GM21576 (cell line): Measurements from ENCODE around the gene BTN1A1.
"Not testable (repeated sequence)": the region's sequence is repeated elsewhere in the genome, so short reads cannot be mapped to it uniquely, and the experiment has no call there.

Experiments used
- ATAC-seq: cut with Tn5 transposase; IDR thresholded peaks from one replicate; pipeline ENCODE4 v1.9.1; 2021; ENCODE audit warnings: mild to moderate bottlenecking, moderate library complexity; ENCODE audit not compliant: unreplicated experiment

Gene BTN1A1

DNA sequence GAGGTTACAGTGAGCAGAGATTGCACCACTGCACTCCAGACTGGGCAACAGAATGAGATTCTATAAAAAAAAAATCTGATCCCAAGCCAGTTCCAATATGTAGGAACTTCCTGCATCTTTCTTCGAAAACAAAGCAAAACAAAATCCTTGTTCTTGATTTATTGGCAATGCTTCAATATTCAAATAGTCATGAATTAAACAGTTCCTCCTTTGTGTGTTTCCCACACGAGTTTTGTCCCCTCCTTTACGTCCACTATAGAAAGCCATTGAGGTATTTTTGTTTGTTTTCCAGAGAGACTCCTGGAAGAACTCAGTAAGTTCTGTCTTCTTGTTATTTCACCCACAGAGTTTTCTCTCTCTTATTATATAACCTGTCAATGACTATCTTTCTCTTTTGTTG is 7.6 kb downstream of the BTN1A1 start:
- ATAC-seq = no peak

DNA sequence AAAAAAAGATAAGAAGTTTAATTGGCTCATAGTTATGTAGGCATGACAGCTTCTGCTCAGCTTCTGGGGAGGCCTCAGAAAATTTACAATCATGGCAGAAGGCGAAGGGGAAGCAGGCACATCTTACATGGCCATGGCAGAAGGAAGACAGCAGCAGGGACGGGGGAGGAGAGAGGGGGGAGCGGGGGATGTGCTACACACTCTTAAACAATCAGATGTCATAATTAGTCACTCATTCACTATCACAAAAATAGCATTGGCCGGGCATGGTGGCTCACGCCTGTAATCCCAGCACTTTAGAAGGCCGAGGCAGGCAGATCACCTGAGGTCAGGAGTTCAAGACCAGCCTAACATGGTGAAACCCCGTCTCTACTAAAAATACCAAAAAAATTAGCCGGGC is 10.9 kb downstream of the BTN1A1 start:
- not testable (repeated sequence) for ATAC-seq

DNA sequence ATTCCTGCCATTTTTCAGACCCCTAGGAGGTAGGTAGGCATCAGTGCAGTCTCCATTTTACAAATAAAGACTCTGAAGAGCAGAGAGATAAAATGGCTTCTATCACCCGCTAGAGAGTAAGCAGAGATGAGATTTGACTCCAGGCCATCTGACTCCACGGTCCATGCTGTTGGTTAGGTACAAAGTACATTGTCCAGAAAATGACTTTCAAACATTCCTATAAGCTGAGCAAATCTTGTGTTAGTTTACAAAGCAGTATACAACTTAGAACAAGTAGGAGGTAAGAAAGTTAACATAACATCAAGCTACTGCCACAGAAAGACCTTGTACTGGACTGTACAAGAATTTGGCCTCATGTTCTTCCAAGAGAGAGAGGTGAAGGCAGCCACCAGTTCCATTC is 14.9 kb downstream of the BTN1A1 start:
- ATAC-seq = no peak

DNA sequence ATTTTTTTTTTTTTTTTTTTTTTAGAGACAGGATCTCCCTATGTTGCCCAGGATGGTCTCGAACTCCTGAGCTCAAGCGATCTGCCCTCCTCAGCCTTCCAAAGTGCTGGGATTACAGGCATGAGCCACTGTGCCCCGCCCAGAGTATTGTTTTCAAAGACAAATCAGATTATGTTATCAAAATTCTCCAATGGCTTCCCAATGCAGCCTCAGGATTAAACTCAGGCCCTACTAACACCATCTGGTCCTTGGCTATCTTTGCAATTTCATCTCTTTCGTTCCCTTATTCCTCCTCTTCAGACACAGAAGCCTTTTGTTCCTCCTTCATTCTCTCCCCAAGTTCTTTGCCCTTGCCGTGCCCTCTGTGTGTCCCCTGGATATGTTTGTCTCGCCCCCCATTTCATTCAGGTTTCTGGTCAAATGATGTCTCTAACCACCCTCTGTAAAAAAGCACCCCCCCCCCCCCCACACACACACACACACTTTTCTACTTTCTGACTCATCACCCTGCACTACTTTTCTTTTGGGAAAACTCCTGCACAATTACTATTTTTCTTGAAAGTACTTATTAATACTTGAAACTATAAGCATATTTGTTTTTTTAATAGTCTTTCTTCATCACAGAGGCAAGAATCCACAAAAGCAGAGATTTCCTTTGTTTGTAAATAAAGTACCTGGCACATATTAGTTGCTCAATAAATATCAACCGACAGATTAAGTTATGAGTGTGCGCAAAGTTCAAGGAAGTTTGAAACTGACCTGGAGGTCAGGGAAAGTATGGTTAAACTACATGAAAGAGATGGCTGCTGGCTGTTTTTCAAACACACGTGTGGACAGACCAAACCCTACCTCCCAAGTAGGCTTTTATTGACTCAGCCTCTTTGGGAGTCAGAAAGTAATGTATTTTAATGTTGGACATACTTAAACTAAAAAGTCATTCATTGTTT is 16.7 kb downstream of the BTN1A1 start:
- no peak for ATAC-seq

DNA sequence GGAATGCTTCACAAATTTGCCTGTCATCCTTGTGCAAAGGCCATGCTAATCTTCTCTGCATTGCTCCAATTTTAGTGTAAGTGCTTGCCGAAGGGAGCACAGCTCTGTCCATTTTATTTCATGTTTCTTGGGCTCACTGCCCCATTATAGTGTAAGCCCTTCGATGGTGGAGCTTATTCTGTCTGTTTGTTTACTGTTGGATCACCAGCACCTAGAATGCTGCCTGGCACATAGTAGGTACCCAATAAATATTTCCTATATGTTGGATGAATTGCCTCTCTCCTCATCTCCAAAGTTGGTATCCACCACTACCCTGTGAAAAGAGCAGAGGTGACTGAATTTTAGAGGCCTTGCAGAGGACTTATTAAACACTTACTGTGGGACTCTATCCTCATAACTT is 19.3 kb downstream of the BTN1A1 start:
- ATAC-seq = no peak

DNA sequence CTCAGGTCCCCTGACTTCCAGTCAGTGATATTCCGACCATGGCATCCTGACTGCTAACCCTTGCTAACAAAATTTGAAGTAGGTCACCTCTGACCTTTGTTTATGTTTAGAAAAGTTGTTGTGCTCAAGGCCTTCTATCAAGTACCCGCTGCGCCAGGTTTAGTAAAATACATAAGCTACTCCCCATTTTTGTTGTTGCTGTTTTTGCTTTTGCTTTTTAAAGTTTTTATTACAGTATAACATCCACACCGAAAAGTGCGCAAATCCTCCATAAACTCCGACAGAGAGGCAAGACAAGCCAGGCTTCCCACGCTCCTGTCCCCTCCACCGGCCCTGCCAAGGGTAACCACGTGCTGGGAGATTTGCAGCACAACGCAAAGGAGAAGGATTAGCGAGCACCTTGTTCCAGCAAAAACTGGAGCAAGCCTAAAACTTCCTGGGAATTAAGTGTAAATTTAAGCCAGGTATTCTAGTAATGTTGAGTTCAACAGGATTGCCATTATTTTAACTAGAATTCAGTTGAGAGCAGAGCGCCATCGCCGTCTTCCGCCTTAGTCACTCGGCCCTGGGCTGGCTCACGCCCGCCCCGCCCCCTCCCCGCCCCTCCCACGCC is 20.2 kb downstream of the BTN1A1 start:
- peak; percentile 33 for ATAC-seq

DNA sequence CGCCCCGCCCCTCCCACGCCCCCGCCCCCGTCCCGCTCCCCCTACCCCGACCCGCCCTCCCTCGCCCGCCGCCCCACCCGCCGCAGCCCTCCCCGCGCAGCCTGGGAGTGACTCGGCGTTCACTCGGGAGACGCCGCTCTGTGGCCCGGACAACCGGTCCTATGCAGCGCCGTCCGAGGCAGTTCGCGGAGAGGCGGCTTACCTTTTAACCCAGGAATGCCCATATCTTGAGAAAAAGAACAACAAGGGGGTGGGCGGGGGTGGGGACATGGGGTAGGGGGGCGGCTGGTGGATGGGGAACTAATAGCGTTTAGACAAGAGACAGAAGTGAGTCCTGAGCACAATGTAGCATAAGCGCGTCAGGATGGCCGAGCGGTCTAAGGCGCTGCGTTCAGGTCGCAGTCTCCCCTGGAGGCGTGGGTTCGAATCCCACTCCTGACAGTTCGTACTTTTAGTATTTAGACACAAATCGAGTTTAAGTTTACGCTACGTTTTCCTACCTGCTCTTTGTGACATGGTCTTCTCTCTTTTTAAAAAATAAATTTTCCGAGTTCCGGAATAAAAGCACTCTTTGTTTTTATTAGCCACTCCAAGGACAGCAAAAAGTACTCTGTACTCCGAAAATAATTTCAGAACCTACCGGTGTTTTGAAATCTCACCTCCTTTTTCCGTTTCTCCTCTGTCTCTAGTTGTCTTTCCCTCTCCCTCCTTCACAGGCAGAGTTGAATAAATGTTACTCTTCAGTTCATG is 20.9 kb downstream of the BTN1A1 start:
- ATAC-seq = peak; percentile 45

DNA sequence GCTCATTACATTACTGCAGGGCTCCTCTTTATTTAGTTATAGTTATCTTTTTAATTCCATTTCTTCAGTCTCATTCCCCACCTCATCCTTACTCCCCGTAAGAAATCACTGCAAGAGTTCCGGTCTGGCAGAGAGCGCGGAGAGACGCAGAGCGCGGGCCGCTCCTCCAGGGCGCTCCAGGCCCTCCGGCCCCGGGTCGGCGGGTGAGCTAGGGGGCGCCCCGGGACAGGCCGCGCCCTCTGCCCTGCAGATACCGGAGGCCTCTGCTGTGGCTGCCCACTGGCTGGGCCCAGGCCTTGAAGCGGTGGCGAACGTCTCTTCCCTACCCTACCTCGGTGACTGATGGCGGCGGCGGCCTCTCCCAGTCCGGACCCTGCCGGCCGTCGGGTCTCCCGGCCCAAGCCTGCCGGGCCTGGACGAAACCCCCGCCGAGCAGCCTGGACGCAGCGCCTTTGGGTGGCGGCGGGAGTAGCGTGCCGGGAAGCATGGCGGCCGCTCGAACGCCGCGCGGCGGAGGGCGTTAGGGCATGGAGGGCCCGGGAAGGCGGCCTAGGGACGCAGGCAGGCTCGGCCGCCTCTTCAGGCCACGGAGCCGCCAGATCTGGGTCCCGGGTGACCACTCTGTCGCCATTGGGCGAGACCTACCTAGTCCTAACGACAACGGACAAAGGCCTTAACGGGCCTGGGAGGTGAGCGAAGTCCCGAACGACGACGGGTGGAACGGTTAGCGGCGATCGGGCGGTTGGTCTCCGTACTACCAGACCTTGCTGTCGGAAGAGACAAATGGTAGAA is 21.7 kb downstream of the BTN1A1 start:
- peak; percentile 76 for ATAC-seq

DNA sequence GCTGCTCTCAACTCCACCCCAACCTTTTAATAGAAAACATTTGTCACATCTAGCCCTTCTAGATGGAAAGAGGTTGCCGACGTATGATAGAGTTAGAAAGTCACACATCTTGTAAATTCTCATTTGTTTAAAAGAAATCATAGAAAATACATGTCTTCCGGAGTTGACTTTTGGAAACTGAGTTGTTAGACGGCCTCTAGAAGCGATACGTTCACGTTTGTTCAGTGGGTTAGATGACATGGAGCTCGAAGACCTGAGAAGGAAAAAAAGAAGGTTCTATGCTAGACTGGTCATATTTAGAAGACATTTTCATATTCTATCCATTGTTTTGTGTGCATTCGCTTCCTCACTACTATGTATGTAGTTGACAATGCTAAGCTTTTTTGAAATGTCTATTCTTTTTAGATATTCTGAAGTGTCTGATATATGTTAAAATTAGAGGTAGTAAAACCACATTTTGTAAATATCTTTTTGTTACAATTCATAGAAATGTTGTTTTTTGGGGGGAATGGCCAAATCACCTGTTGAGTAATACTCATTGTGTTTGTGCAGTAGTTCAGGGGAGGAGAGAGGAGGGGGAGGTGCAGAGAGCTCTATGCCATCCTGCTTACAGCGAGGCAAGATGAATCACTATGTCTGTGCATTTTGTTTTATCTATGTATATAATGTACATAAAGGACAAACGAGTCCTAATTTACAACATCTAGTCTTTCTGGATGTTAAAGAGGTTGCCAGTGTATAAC is 22.6 kb downstream of the BTN1A1 start:
- ATAC-seq = not testable (repeated sequence)

DNA sequence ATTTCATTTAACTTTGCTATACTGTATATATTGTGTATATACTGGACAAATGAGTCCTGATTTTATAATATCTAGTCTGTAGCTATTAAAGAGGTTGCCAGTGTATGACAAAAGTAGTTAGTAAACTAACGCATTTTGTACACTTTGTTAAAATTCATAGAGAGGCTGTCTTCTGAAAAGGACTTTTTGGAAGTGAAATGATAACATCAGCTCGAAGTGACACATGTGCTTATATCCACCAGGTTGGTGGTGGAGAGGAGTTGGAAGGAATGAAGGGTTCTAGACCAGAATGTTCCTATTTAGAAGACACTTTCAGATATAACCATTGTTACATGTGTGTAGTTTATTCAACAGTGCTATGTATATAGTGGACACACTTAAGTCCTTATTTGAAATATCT is 24.2 kb downstream of the BTN1A1 start:
- ATAC-seq = not testable (repeated sequence)

DNA sequence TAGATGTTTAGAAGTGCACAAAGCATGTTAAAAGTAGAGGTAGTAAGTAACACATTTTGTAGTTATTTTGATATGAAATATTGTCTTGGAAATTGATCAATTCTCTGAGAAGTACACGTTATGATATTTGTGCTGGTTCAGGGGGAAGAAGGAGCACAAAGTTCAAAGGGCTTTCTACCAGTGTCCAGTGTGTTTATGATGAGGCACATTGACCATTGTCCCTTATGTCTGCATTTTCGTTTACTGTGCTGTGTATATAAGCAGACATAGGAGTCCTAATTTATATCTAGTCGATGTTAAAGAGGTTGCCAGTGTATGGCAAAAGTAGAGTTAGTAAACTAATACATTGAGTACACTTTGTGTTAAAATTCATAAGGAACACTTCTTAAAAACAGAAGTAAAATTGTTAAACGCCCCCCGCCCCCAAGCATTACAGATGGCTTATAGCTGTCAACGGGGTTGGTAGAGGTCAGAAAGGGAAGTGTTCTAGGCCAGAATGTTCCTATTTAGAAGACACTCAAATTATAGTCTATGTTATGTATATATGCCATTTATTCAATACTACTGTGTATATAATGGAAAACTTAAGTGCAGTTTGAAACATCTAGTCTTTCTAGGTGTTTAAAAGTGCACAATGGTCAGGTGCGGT is 24.7 kb downstream of the BTN1A1 start:
- no peak for ATAC-seq

DNA sequence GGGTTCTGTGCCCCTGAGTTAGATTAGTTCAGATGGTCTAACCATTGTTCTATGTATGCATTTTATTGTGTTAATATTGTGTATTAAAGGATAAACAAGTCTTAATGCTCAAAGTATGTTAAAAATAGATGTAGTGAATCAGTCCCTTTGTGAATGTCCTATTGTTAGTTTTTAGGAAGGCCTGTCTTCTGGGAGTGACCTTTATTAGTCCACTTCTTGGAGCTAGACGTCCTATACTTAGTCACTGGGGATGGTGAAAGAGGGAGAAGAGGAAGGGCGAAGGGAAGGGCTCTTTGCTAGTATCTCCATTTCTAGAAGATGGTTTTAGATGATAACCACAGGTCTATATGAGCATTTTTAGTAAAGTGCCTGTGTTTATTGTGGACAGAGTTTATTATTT is 25.7 kb downstream of the BTN1A1 start:
- ATAC-seq = no peak

DNA sequence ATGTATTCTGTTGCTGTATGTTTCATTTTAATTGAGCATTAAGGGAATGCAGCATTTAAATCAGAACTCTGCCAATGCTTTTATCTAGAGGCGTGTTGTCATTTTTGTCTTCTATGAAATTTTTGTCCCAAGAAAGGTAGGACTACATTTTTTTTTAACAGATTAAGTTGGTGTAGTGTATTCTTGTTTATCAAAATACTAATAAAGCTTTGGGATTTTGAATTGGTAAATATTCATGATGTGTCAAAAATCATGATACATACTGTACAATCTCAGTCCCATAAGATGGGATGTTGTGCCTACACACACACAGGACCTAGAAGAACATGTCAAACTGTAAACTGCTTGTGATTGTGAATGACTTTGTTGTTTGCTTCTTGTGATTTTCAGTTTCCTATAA is 26.8 kb downstream of the BTN1A1 start:
- no peak for ATAC-seq

DNA sequence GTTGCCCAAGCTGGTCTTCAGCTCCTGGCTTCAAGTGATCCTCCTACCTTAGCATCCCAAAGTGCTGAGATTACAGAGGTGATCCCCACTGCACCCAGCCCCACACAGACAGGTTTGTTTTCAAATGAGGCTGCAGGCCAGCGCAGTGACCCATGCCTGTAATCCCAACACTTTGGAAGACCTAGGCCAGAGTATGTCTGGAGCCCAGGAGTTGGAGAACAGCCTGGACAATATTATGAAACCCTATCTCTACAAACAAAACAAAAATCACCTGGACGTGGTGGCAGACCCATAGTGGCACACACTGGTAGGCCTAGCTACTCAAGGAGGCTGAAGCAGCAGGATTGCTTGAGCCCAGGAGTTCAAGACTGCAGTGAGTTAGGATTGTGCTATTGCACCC is 30.1 kb downstream of the BTN1A1 start:
- no peak for ATAC-seq

DNA sequence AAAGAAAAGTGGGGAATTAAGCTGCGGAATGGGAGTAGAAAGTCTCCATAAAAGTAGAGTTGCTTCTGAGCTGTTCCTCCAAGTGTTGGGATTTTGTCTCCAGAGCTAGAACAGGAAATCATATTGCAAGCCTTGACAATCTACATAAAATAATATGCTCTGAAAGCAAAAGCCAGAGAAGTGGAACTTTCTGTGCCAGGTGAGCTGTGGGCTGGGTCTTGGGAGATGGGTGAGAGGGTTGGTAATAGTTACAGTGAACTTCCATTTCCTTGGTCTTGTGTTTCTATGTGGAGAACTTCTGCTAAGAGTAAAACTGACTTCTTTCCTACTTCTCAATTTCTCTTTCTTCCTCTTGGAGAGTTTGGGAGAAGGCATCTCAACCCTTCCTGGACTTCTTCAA is 31.8 kb downstream of the BTN1A1 start:
- no peak for ATAC-seq

DNA sequence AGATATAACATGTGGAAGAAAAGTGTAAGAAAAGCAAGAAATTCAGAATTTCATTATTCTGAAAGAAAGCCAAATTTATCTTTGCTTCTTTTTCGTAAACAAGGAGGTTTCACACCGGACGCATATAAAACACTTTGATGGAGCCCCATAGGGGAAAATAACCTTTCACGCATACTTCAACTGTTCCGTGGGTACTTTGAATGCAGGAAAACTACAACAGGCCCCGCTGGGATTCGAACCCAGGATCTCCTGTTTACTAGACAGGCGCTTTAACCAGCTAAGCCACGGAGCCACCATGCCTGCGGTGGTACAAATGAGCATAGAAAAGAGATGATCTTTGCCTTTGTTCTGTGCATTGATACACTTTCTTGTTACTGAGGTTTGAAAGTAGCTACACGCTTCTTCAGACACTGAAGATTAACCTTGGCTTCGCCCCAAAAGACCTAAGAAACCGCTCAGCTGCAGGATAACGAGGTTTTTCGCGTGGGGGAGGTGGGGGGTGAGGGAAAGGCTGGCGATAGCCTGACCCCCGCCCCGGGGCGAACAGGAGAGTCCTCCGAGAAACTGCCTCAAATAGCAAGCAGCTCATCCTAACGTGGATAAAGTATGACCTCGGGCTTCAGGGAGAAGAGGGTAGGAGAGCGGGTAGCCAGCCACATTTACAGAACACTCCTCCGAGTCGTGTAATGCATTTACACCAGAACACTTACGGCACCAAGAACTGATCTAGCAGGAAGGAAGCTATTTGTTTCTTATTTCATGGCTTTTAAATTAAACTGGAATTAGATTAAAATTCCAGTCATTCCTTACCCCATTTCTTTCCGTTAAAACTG is 32.8 kb downstream of the BTN1A1 start:
- no peak for ATAC-seq

DNA sequence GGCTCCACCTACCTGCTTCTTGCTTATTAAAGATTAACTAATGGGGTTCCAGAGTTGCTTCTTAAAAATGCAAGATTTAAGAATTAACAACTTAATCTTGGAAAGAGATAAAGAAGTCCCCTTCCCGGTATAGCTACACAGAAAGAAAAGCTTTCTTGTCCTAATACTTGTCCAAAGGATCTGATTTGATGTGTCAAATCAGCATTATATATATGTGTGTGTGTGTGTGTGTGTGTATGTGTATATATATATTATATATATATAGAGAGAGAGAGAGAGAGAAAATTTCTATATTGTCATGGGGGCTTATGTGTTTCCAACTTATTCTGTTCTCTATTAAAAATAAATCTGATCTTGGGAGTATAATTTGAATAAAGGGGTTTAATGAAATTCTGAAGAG is 33.4 kb downstream of the BTN1A1 start:
- no peak for ATAC-seq

DNA sequence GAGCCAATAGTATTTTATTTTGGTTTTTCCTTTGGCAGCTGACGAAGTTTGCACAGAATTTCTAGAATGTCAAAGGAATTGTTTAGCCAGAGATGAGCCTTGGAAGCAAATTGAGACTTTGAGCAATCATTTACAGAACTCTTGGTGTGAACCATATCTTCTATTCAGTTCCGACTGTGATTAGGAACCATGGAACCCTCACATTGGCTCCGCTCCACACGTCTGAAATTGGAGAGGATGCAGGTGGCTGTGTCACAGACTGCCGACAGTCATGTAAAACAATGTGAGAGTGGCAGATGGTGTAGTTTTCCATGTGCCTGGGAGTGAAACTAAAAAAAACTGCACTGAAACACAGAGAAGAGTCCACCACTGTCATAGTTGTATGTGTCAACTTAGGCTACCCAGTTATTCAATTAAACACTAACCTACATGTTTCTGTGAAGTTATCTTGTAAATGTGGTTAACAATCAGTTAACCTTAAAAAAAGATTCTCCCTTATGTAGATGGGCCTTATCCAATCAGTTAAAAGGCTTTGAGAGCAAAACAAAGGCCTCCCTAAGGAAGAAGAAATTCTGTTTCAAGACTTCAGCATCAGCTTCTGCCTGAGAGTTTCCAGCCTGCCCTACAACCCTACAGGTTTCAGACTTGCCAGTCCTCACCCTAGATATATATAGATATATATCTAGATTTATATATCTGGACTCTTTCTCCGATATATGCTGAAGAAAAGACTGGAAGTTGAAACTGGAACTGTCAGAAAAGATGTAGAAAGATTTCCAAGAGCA is 34.8 kb downstream of the BTN1A1 start:
- ATAC-seq = no peak
